ENCODE results near the gene IL23R.
"Not testable (repeated sequence)": the region's sequence is repeated elsewhere in the genome, so short reads cannot be mapped to it uniquely, and the experiment has no call there.

Gene IL23R, protein sequence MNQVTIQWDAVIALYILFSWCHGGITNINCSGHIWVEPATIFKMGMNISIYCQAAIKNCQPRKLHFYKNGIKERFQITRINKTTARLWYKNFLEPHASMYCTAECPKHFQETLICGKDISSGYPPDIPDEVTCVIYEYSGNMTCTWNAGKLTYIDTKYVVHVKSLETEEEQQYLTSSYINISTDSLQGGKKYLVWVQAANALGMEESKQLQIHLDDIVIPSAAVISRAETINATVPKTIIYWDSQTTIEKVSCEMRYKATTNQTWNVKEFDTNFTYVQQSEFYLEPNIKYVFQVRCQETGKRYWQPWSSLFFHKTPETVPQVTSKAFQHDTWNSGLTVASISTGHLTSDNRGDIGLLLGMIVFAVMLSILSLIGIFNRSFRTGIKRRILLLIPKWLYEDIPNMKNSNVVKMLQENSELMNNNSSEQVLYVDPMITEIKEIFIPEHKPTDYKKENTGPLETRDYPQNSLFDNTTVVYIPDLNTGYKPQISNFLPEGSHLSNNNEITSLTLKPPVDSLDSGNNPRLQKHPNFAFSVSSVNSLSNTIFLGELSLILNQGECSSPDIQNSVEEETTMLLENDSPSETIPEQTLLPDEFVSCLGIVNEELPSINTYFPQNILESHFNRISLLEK

GRCh38 chr1:67166196-67166595 is at the start of gene IL23R:
Gene IL23R, plus strand, starts transcription at chr1:67166454. Its CDS starts 1,667 bp downstream, at chr1:67168121.
- DNase-seq = no peak

- no peak for DNase-seq
Observed at GRCh38 chr1:67118191-67118590, 48.1 kb upstream of the IL23R start.

- DNase-seq = no peak
Observed at GRCh38 chr1:67118646-67119045, 47.6 kb upstream of the IL23R start.

- no peak for DNase-seq
Observed at GRCh38 chr1:67120855-67121619, 45.2 kb upstream of the IL23R start.

GRCh38 chr1:67124455-67124854 is 41.8 kb upstream of the IL23R start:
- DNase-seq = no peak

GRCh38 chr1:67126111-67126746 is 40.0 kb upstream of the IL23R start:
- DNase-seq = no peak

GRCh38 chr1:67126974-67127373 is 39.3 kb upstream of the IL23R start:
- no peak for DNase-seq

DNA sequence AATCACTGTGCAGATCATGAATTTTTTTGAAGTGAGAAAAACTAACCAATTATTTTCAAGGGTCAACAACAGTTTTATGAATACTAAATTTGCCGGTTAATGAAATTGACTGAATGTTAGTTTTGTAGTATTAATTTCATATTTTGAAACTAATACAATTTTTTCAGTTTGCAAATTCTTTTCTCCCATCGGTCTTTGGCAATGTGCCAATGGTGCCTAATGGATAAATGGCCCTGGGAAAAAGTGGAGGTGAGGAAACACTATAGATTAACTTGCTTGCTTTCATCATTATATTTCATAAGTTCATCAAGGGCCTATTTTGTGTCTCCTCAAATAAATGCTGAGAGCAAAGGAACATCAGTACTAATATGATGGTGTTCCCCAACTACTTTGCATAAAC is 35.6 kb upstream of the IL23R start:
- DNase-seq = no peak

DNA sequence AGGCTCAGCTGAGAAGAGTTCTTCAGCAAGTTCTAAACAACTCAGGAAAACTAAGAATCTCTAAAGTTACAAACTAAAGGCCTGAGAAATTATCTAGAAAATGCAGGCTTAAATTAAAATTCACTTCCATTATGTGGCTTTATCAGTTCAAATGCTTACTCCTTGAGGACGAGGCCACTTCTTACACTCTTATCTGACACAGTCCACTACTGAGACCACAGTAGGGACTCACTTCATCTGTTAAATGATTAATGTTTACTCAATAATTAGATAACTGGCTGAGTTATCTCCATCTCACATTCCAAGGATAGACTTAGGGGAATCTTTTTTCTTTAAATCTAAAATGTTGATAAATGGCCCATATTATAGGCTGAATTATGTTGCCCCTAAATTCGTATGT is 33.1 kb upstream of the IL23R start:
- no peak for DNase-seq

DNA sequence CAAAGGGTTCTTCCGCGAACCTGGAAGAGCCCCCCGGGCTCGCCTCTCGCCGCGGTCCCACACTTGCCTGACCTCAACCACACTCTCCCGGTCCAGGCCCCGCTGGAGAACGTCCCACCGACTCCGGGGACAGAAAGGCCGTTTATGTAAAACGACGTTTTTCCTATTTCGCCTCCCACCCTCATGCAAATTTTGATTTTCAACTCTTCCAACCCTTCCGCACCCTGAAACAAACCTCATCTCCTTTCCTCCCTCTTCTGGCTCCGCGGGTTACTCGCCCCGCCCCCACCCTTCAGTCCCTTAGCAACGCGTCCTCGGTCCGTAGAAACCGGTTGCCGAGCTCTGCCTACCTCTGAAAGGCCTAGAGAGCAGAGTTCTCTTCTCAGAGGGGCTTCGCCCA is 31.6 kb upstream of the IL23R start, which contains the start of gene C1orf141:
C1orf141 (minus strand) TSS at position 276 of the 400 bp plus-strand sequence. CDS start 7,730 bp downstream, outside the sequence.
- DNase-seq = peak in 4 of 6 experiments; percentile 6 to 45 (median 22)

- no peak for DNase-seq
Observed at GRCh38 chr1:67135354-67135753, 30.9 kb upstream of the IL23R start.

GRCh38 chr1:67137307-67137753 is 28.9 kb upstream of the IL23R start:
- DNase-seq = no peak

DNA sequence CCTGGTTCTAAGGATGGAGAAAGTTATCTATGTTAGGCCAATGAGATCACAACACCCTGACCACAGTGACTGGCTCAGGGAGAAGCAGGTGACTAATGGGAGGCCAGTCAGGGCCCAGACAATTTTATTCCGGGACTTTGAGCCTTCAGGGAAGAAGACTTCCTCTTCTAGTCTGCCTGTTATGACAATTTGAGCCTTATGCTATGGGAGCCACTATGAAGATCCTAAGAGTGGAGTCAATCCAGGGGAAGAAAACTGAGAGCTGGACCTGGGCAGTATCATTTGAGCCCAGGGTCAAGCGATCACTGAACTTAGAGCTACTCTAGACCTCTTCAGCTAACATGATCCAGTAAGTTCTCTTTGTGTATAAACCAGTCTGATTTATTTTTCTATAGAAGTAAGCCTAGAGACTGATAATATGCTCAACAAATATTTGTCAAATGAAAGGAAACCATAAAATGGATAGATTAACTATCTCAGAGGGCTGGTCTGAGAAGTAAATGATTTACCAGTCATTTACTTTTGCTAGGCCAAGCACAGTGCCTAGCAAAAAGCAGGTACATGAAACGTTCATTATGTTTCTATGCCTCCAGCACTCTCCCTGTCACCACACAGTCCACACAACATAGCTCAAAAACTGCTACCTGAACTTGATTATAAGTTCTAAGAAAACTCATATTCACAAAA is 27.3 kb upstream of the IL23R start:
- no peak for DNase-seq

DNA sequence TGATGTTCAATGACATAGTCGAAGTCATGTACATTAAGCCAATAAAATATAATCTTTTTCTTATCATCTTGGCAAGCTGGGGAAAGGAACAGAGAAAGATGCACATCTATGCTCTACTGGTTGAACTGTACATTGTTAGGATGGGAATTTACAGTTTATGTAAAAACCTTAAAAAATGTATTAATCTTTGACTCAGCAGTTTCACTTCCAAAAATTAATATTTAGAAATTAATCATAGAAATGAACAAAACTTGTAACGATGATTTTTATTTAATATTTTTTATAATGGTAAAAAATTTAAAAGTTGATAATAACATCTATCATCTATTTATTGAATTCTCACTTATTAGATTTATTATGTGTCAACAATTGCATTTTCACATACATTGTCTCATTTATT is 25.8 kb upstream of the IL23R start:
- no peak for DNase-seq

GRCh38 chr1:67141832-67142231 is 24.4 kb upstream of the IL23R start:
- not testable (repeated sequence) for DNase-seq

DNA sequence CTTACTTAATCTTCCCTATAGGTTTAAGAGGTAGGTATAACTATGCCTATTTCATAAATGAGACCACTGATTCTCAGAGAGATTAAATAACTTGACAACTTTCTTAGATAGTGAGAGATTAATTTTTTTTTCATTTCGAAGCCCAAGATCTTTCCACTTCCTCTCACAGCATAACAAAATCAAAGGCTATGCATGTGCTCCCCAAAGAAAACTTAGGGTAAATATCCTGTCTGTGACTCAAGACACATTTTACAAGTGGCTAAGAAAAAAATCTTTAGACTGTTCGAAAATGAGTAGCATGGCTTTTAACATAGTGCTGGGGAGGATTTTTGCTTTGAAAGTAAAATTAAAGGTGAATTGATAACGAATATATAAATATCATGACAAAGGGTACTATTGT is 23.3 kb upstream of the IL23R start:
- peak in 3 of 6 experiments; percentile 56 to 63 (median 59) for DNase-seq

GRCh38 chr1:67143966-67144365 is 22.3 kb upstream of the IL23R start:
- no peak for DNase-seq

- peak in 2 of 6 experiments; percentile 6 to 20 for DNase-seq
Observed at GRCh38 chr1:67144696-67145095, 21.6 kb upstream of the IL23R start.

DNA sequence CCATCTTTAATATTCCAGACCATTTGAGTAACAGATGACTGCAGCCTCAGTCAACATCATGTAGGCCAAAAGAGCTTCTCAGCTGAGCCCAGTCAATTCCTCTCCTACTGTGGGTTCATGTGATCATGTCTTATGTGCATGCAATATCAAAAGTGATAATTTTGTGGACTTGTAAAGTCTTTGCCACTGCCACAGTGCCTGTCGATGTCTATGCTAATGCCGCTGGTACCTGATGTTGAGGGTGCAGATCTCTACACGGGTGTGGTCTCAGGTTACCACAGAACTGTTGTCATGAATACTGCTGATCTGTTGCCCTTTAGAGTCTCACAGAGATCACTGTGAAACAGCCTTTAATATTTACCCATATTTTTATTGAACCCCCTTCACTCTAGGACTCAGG is 20.2 kb upstream of the IL23R start:
- no peak for DNase-seq

- DNase-seq = no peak
Observed at GRCh38 chr1:67146539-67146938, 19.7 kb upstream of the IL23R start.

GRCh38 chr1:67147973-67148372 is 18.3 kb upstream of the IL23R start:
- not testable (repeated sequence) for DNase-seq

- DNase-seq = no peak
Observed at GRCh38 chr1:67148516-67149178, 17.6 kb upstream of the IL23R start.

Measured in stimulated activated naive CD4-positive, alpha-beta T cell (primary cell).